Activated CD8-positive, alpha-beta memory T cell treated with anti-CD3 and anti-CD28 coated beads for 48 hours (primary cell): ENCODE measurements around the gene RFPL3.
"Not testable (repeated sequence)": the region's sequence is repeated elsewhere in the genome, so short reads cannot be mapped to it uniquely, and the experiment has no call there.

Experiments used
- DNase-seq, 3 experiments: peaks; one replicate each; pipeline ENCODE4 v3.0.0-alpha.2; 2020; ENCODE audit warnings: low read depth in 2 of 3, low spot score in 2 of 3

The RFPL3 gene

DNA sequence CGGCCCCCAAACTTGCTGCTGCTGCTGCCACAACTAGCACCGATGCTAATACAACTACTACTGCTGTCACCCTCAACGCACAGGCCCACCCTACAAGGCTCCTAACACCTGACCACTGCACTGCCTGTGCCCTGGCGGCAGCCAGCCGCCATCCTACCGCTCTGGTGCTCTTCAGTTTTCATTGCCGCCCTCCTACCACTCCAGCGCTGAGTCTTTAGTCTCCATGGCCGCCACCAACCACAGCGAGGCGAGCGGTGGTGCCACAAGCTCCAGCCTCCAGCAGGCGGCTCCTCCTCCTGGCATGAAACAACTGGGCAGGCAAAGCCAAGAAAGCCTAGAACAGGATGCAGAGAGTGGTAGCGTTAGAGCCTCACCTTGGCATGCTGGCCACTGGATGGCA lies 5.0 kb upstream of the RFPL3 start:
- DNase-seq: no peak

DNA sequence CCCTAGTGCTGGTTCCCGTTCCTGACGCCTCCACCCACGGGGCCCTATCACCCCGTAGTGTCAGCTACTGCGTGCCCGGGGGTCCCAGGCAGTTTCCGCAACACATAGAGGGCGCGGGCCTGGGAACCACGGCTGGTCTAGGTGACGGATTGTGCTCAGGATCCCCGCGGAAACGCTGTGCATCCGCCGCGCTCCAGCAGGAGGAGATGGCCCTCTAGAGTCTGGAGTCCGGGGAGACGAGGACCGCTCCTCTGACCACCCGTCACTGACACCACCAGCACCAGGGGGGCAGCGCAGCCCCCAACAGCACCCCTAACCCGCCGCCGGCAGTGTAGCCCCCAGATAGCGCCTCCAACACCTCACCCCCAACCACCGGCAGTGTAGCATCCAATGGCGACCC lies 4.4 kb upstream of the RFPL3 start:
- DNase-seq: no peak

DNA sequence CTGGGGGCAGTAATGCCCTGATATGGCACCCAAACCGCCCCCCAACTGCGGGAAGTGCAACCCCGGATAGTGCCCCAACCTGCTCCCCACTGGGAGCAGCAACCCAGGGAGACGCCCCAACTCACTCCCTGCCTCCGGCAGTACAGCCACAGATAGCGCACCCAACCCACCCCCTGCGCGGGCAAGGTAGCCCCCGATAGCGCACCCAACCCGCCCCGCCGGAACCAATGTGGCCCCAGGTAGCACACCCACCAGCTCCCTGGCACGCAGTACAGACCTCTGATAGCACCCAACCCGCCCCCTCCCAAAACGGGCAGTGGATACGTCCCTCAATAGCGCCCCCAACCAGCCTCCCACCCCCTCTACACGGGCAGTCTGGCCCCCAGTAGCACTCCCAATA lies 3.8 kb upstream of the RFPL3 start:
- no peak for DNase-seq

DNA sequence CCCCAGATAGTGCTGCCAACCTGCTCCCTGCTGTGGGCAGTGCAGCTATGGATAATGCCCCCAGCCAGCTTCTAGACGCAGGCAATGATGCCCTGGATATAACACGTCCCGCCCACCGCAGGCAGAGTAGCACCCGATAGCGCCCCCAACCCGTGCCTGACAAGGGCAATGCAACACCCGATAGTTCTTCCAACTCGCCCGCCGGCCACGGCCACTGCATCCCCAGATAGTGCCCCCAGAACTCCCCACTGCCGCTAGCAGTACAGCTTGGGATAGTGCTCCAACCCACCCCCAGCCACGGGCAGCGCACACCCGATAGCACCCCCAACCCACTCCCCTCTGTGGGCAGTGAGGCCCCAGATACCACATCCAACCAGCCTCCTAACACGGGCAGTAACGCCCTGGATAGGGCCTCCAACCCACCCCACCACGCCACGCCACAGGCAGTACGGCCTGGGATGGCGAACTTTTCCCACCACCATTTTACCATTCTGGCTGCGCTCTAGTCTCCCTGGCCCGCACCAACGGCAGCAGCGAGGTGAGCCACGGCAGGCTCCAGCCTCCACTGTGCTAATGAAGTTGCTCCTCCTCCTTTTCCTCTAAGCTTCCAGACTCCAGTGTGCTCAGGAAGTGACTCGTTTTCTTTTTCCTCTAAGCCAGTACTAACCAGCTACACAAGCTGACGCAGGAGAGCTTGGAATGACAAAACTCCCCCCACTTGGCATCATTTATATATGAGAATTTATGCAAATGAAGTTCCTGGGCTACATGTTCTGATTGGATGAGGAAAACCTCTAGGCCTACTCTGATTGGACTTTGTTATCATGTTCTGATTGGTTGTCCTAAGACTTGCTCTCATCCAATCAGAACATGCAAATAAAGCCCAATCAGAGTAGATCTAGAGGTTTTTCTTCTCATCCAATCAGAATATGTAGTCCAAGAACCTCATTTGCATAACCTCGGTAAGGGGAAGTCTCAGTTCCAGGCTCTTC lies 3.0 kb upstream of the RFPL3 start:
- no peak for DNase-seq

DNA sequence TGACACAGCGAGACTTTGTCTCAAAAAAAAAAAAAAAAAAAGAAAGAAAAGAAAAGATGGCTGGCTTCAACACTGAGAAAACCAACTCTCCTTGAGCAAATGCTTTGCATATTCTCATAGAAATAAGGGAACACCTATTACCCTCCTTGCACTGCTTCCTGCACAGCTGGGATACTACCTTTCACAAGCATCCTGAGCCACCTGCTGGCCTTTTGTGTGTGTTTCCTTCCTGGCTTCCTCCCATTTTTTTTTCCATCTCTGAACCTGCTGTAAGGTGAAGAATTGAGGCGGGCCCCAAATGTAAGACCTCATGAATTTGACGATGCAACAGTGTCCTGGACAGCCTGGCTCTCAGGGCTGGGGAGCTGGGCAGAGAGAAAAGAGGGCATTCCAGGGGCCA lies 1.9 kb upstream of the RFPL3 start:
- no peak for DNase-seq

DNA sequence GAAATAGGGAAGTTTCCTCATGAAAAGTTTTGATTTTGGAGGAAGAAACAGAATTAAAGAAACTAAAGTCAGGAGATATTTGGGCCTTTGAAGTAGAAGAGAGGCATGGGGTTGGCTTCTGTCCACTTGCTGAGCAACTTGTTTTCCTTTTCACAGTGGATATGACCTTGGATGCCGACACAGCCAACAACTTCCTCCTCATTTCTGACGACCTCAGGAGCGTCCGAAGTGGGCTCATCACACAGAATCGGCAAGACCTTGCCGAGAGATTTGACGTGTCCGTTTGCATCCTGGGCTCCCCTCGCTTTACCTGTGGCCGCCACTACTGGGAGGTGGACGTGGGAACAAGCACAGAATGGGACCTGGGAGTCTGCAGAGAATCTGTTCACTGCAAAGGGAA lies 2.4 kb downstream of the RFPL3 start:
- not testable (repeated sequence) for DNase-seq

DNA sequence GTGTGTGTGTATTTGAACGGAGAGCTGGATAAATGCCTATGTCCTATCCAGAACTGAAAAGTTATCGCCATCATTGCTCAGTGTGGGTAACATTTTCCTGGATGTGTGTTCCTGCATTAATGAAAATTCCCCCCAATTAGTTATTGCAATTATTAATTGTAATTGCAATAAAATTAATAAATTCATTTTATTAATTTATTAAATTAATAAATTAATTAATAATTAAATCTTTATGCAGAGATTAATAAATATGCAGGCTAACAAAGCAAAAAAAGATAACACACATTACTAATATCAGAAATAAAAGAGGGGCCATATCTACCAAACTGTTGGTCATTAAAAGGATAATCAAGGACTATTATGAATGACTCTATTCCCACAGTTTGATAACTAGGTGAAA lies 3.6 kb downstream of the RFPL3 start:
- DNase-seq: no peak

DNA sequence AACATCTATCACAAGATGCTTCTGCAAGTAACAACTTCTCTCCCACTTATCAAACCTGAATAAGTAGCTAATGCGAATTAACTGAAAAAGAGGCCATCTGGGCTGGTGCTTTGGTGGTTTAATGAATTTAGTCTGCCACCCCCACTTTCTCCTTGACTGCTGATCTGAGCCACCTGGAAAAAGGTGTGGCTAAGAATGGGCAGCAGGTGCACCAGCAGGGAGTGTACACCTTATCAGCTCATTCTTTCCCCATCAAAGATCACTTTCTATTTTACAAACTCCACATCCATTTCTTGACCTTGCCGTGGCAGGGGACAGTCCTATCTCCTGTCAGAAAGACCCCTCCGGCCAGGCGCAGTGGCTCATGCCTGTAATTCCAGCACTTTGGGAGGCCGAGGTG lies 6.5 kb downstream of the RFPL3 start:
- DNase-seq: no peak

DNA sequence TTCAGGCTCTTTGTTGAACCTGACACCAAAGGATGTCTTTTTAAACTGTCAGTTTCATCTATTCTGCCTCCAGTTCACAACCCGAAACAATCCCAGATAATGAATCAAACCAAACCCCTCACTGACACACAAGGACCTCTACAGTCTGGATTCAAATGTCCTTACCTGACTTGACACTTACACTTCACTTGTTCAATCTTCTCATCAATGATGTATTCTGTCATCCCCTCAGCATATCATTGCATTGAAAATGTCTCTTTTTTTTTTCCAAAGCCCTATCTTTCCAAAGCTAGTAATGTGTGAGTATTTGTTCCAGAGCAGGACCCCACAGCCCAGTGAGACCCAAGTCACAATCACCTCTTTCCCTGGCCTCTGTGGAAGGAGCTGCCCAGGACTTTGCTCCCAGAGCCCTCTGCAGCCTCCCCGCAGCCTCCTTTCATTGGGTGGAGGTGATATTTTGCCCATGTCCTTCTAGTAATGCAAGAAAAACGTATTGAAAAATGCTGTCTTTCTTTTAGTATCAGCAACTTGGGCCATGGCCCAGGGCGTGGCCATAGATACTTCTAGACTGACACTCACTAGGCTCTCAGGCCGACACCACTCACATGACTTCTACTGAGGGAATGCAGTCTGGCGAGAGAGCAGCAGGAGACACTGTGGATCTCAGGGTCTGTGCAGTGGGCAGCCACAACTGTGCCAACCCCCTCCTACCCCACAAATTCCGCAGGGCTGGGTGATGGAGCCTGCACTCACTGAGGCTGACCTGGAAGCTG lies 18.2 kb downstream of the RFPL3 start:
- DNase-seq: no peak

DNA sequence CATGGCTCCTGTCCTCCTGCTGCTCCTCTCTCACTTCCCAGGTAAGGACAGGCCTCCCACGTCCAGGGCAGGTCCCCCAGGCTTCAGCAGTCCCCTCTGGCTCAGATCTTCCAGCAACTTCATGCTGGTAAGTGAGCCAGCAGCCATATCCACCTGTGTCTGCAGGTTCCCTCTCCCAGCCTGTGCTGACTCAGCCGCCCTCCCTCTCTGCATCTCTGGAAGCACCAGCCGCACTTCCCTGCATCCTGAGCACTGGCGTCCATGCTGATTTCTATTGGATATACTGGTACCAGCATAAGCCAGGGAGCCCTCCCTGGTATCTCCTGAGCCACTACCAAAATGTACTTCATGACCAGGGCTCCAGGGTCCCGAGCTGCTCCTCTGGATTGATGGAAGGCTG lies 19.0 kb downstream of the RFPL3 start:
- no peak for DNase-seq

DNA sequence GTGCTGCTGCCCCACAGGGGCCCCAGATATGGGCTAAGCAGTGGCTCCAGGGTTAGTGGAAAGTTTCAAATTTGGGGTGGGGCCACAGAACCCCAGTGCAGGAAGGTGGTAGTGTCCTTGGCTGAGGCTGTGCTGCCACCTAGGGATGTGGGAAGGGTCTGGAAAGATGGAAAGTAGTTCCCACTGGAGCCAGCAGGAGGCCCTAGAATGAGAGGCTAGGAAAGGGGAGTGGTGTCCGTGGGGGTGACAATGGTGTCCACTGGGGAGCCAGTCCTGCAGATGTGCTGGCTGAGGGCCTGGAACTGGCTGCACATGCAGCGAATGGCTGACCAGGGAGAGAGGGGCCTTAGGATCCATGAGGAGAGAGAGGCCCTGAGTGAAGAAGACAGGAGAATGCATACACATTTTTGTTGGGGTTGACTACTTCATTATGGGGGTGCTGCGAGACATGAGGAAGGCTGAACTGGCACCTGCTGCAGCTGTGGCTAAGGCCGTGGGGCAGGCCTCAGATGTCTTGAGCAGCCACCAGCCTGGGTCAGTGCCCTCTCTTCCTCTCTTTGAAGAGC lies 21.1 kb downstream of the RFPL3 start:
- DNase-seq: no peak

DNA sequence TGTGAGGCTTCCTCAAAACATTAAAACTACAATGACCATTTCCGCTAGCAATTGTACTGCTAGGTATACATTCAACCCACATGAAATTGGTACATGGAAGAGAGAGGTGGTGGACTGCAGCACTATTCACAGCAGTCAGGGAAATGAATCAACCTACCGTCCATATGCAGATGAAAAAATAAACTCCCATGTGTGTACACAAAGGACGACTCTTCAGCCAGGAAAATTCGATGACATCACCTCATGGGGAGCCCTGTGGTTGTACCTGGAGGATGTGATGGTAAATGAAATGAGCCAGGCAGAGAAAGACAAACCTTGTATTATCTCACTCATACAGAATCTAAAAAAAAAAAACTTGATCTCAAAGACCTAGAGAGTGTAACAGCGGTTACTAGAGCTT lies 23.3 kb downstream of the RFPL3 start:
- DNase-seq: no peak

DNA sequence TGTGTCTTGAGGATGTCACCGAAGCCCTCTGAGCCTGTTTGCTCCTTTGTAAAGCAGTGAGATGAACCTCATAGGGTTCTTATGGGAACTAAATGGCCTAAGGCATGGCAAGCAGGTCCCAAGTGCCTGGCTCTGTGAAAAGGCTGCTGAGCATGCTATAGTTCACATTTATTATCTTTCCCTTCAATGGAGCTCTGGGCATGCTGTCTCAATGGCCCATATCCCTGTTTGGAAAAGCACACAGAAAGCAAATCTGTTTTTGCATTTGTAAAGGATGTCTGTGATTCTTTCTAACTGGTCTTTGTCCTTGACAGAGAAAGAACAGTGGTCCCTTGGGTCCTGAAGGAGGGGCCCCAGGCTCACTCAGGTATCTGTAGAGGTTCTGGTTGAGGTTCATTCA lies 28.0 kb downstream of the RFPL3 start:
- DNase-seq: no peak

DNA sequence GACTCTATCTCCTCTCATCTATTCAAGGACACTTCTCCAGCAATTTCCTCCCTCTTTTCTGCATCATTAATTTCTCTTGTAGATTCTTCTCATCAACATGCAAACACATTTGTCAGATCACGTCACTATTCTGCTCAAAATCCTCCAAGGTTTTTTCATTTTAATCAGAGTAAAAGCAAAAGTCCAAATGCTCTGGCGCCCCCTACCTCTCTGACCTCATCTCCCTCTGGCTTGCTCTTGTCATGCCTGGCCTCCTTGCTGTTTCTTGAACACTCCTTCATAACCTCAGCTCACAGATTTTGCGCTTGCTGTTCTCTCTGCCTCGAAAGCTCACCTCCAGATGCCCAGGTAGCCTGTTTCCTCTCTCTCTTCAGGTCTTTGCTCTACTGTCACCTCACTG lies 32.0 kb downstream of the RFPL3 start:
- no peak for DNase-seq

DNA sequence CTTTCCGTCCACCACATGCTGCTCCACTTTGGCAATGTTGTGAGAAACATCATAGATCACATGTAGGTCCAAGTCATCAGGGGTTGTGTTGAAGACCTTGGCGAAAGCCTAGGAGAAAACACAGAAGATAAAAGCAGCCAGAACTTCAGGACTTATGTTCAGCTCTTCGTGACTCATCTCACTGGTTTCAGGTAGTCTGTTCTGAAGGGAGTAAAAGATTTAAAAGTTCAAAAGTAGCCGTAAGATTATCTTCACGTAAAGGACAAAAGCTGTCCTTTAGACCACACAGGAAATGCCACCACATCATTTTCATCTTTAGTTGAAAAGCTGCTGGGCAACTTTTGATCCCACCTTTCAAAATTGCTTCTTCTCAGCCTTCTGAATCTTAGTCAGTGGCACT lies 37.4 kb downstream of the RFPL3 start:
- DNase-seq: no peak

DNA sequence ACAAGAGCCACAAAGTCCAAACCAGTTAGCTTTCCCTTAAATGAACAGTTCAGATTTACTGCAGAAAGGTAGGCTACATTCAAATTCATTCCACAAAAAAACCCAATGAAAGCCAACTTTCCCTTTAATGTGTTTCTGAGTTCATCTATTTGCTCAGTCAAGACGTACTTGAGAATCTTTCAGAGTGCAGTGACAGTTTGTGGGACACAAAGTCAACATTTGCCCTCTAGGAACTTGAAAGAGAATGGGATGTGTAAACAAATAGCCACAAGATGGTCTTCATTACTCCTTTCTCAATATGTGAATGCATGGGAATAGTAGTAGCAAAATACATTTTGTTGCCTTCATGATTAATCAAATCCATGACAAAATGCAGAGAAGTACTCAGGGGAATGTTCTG lies 38.6 kb downstream of the RFPL3 start:
- DNase-seq: no peak

DNA sequence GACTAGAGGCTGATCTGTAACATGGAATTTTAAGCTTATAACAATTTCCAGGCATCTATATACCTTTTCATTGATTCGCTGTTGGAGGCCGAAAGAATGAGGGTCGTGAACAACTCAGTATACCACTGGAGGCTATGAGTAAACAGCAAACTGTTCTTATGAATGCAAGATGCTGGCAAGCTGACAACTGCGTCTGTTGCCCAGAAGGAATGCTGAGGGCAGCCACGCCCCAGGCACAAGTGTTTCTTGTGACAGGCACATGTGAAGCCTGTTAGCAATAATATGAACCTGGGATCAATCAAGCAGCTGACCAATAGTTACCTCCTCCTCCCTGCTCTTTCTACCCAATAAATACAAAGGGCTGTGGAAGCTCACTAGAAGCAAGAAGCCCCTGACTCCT lies 39.1 kb downstream of the RFPL3 start:
- DNase-seq: no peak

DNA sequence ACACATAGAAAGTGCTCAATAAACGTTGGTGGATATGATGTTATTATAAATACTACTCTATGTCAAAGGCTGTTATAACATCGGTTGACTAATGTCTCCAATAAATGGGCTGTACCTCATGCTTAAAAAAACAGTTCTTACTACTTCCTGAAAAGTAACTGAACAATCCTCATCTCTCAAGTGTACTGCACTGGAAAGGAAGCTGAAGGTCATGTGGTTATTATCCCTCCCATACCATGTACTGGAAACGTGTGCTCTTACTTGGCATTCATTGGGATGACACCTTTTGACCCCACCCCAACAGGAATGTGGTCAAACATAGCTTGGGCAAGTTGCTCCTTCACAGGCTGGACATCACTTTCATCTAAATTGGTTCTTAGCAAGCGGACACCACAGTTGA lies 43.8 kb downstream of the RFPL3 start:
- no peak for DNase-seq

DNA sequence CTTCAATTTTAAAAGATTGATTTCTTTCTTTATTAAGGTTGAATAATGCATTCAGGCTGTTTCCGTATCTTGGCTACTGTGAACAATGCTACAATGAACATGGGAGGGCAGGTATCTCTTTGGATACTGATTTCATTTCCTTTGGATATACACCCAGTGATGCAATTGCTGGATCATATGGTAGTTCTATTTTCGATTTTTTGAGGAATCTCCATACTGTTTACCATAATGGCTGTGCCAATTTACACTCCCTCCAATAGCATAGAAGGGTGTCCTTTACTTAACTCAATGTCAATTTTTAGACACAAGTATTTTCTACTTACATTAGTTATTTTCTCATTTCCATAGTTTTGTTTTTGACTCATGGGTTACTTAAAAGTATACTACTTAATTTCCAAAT lies 46.4 kb downstream of the RFPL3 start:
- DNase-seq: no peak

DNA sequence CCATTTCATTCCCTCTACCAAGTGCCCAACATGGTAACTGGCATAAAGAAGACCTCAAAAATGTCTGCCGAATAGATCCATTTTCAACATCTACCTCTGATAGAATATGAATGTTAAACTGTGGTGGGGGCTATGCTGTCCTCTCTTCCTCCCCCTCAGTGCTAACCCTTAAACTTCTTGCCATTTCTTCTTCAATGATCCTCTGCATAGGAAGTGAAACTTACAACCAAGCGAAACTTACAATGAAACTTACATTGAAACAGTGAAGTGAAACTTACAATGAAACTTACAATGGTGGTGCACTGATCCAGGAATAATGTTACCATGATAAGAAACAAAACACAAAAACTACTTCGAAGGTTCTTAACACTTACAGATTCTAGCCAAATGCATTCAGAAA lies 49.6 kb downstream of the RFPL3 start:
- no peak for DNase-seq

DNA sequence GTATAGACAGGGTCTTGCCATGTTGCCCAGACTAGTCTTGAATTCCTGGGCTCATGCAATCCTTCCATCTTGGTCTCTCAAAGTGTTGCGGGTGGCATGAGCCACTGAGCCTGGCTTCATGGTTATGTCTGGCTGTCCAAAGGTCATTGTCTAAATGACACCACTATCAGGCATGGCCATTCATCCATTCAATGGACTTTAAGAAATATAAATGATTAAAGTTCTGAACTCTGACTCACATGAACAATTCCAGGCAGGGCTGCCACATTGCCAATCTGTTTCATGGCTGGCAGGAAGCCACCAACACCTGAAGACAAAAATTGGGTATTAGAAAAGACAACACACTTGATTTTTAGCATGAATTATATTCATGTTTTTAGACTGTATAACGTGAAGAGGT lies 50.3 kb downstream of the RFPL3 start:
- DNase-seq: no peak

DNA sequence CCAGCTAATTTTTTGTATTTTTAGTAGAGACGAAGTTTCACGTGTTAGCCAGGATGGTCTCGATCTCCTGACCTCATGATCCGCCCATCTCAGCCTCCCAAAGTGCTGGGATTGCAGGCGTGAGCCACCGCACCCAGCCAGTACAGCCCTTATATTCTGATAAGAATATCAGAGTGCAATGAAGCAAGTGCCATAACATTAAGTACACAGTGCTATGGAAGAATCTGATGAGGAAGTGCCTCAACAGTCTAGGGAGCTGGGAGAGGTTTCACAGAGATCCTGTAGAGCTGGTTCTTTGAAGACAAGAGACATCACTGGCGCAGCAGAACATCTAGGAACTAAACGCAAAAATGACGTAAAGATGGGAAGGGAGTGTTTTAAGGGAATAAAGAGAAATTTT lies 52.3 kb downstream of the RFPL3 start:
- DNase-seq: no peak
